Mucosa of descending colon (tissue), 3 donors: ENCODE data around the gene PADI1. TPM values are rescaled to one million over a fixed set of nuclear protein-coding genes. Genes with fewer than 3 reads are reported as not detected.

ENCODE experiments used
- ATAC-seq: fragments of 200-7000 bp; cut with Tn5 transposase; one replicate; pipeline ENCODE4 v1.9.1; 2020; ENCODE audit warnings: mild to moderate bottlenecking, moderate library complexity
- DNase-seq, 3 donors: peaks; one replicate each; pipeline ENCODE4 v3.0.0-alpha.2; 2020
- H3K36me3 ChIP-seq: fragments of 200-600 bp; one replicate; pipeline ENCODE4 v1.8.0; 2021; ENCODE audit warnings: low read depth, mild to moderate bottlenecking
- H3K4me1 ChIP-seq: fragments of 200-600 bp; one replicate; pipeline ENCODE4 v1.8.0; 2021; ENCODE audit warnings: low read depth, mild to moderate bottlenecking
- H3K4me3 ChIP-seq: fragments of 200-600 bp; one replicate; pipeline ENCODE4 v1.8.0; 2021; ENCODE audit warnings: mild to moderate bottlenecking
- H3K9me3 ChIP-seq: fragments of 200-600 bp; one replicate; pipeline ENCODE4 v1.8.0; 2021; ENCODE audit warnings: mild to moderate bottlenecking
- CTCF ChIP-seq: fragments of 200-600 bp; IDR thresholded peaks from one replicate; pipeline ENCODE4 v1.8.0; 2022; ENCODE audit warnings: antibody characterized with exemption, mild to moderate bottlenecking
- intact Hi-C, 2 donors: fragments of 100-400 bp; cut with DNase I in 1 of 2; cut with micrococcal nuclease in 1 of 2; formaldehyde crosslinking; loops; one replicate each; pipeline versions ENCODE4 v1.11.0 to v1.11.1; 2022; cut with DNase I, micrococcal nuclease
- total RNA-seq, 3 donors: library from RNA; stranded (reverse); fragmentation: NEBNext Ultra II Directional in 2 of 3; extraction: Animal tissue kit (Norgen Biotek cat#: 25700) in 2 of 3; gene quantifications; one replicate each; pipeline versions ENCODE4 v1.2.1 to v1.2.4, GENCODE V29; 2021 to 2023
- donor health status: DM: no; HTN: no; CAD: no; lungs with moderate emphysema.
- donor health status: DM: no; HTN: no; CAD: no.
- donor health status: DM: no; HTN: yes; CAD: no.

The PADI1 gene
- total RNA-seq, 3 donors from 2014 or later = 0.25 to 0.65 (median 0.38) TPM

- ATAC-seq (no peak), DNase-seq (no peak)
- Histone ChIP-seq H3K9me3 (no peaks in the 10 kb centered on the region), H3K36me3 (no peaks in the 10 kb centered on the region), H3K4me3 (no peak overlapping the region), H3K4me1 (no peaks in the 10 kb centered on the region)
- no peak for TF ChIP-seq CTCF
- intact Hi-C loops = no loop called here
Measured at GRCh38 chr1:17192394-17193221, 12.3 kb upstream of the PADI1 start.

- H3K36me3 ChIP-seq = no peaks in the 10 kb centered on the region
- H3K4me1 ChIP-seq = no peaks in the 10 kb centered on the region
- intact Hi-C loops = no loop called here
- H3K4me3 ChIP-seq = no peak overlapping the region
- ATAC-seq (no peak), DNase-seq (no peak)
- no peak for TF ChIP-seq CTCF
- no peaks in the 10 kb centered on the region for H3K9me3 ChIP-seq
Measured at GRCh38 chr1:17193222-17194132, 11.5 kb upstream of the PADI1 start.

- DNase-seq (no peak), ATAC-seq (no peak)
- no peak for TF ChIP-seq CTCF
- no peaks in the 10 kb centered on the region for H3K4me1 ChIP-seq
- H3K4me3 ChIP-seq = no peak overlapping the region
- H3K9me3 ChIP-seq = no peaks in the 10 kb centered on the region
- no peaks in the 10 kb centered on the region for H3K36me3 ChIP-seq
- intact Hi-C loops = no loop called here
Measured at GRCh38 chr1:17194133-17194475, 10.8 kb upstream of the PADI1 start.

GRCh38 chr1:17194615-17195528, 10.1 kb upstream of the PADI1 start:
- TF ChIP-seq CTCF = no peak
- H3K4me3 ChIP-seq = no peak overlapping the region
- intact Hi-C loops = no loop called here
- H3K9me3 ChIP-seq = no peaks in the 10 kb centered on the region
- no peaks in the 10 kb centered on the region for H3K4me1 ChIP-seq
- H3K36me3 ChIP-seq = no peaks in the 10 kb centered on the region
- ATAC-seq (no peak), DNase-seq (no peak)

- no peak for TF ChIP-seq CTCF
- Histone ChIP-seq H3K4me1 (no peaks in the 10 kb centered on the region), H3K4me3 (no peak overlapping the region), H3K36me3 (no peaks in the 10 kb centered on the region), H3K9me3 (no peaks in the 10 kb centered on the region)
- intact Hi-C loops = no loop called here
- ATAC-seq (no peak), DNase-seq (no peak)
Measured at GRCh38 chr1:17195731-17196130, 9.2 kb upstream of the PADI1 start.
